ENCODE data around the gene CCDC187.

GRCh38 chr9:136332482-136332983, 28.6 kb upstream of the CCDC187 start:
- TF ChIP-seq POLR2A (IDR thresholded peaks at IDR 0.05; ENCODE audit: low read depth, low read length) (no peak), TAF1 (IDR thresholded peaks at IDR 0.05; ENCODE audit: borderline replicate concordance, low read depth, low read length) (no peak), POLR2AphosphoS5 (IDR thresholded peaks at IDR 0.05; ENCODE audit: low read depth, low read length) (no peak)

Measured in GM12892 (cell line).